ENCODE measurements around the gene RAD9A. TPM values are rescaled to one million over a fixed set of nuclear protein-coding genes. Genes with fewer than 3 reads are reported as not detected.

Gene RAD9A
- total RNA-seq, 1 donor from 2014 or later = 9.4 TPM

- Histone ChIP-seq H3K79me2 (ENCODE audit: insufficient read depth, low read length) (peaks cover 49% of the 10 kb centered on the region), H3K4me1 (ENCODE audit: insufficient read depth, low read length) (peaks cover 30% of the 10 kb centered on the region), H3K36me3 (ENCODE audit: insufficient read depth, low read length) (peaks cover 14% of the 10 kb centered on the region), H3K27ac (ENCODE audit: low read depth, low read length) (no peak overlapping the region), H2AFZ (ENCODE audit: low read depth, low read length) (no peak overlapping the region), H3K9ac (ENCODE audit: low read length) (no peak overlapping the region), H3K4me2 (ENCODE audit: low read length) (no peak overlapping the region), H3K27me3 (ENCODE audit: insufficient read depth, low read length) (no peaks in the 10 kb centered on the region), H3K4me3 (ENCODE audit: insufficient read depth, low read depth, low read length) (no peak overlapping the region), H3K9me3 (ENCODE audit: insufficient read depth, low read depth, low read length) (no peaks in the 10 kb centered on the region), H4K20me1 (ENCODE audit: insufficient read depth, low read length) (peaks cover 72% of the 10 kb centered on the region)
- TF ChIP-seq CTCF (IDR thresholded peaks at IDR 0.05; ENCODE audit: insufficient read depth, low read depth, low read length) (no peak), EZH2 (IDR thresholded peaks at IDR 0.05; ENCODE audit: insufficient read depth, low read length) (no peak)
- DNase-seq (ENCODE audit: low read depth) (no peak), FAIRE-seq (no peak)
- H3K4me3 Mint-ChIP-seq (ENCODE audit: unreplicated experiment) = peak overlapping the region; percentile 76
- no peaks in the 10 kb centered on the region for H3K27me3 Mint-ChIP-seq (ENCODE audit: low read depth, unreplicated experiment)
- peaks cover 30% of the 10 kb centered on the region for H3K36me3 Mint-ChIP-seq (ENCODE audit: low read depth, unreplicated experiment)
- no peak overlapping the region for H3K27ac Mint-ChIP-seq (ENCODE audit: unreplicated experiment)
- H3K9me3 Mint-ChIP-seq (ENCODE audit: unreplicated experiment) = no peaks in the 10 kb centered on the region
- peaks cover 25% of the 10 kb centered on the region for H3K4me1 Mint-ChIP-seq (ENCODE audit: low read depth, unreplicated experiment)
Observed at GRCh38 chr11:67364169-67364568, 27.6 kb upstream of the RAD9A start.

DNA sequence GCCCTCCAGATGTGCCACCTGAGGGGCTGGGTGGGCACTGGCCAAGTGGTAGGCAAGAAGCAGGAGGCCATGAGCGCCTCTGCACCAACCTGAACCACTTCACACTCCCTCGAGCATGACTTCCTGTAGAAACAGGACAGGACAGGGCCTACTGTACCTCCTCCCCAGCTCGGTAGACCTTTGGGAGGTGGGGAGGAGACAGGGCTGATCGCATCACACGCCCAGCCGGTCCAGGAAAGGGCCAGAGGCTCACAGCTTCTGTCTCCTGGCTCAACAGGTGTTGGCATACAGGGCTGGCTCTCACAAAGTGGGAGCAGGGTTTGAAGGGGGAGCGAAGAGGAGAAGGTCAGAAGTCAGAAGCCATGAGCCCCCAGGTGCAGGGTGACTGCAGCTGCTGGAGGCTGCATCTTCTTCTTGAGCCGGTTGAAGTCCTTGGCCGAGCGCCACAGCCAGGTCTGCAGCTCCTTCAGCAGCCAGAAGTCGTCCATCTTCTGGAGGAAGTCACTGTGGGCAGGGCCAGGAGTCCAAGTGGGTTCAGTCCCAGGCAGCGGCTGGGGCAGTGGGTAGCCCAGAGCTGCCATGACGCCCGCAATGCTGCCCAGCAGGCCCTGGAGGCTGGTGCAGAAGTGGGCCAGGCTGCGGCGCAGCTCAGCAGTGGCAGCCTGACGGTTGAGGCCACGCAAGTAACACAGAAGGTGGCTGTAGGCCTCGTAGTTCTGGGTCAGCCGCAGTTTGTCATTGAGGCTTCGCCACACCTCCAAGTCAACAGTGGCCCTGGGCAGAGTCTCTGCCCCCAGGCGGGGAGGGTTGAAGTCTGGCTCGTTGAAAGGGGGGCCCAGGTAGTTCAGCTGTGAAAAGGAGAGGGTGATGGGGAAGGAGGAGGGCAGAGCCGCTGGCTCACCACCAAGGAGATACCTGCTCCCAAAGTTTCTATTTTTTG is 26.7 kb upstream of the RAD9A start:
- H3K4me1 ChIP-seq (ENCODE audit: insufficient read depth, low read length) = peaks cover 39% of the 10 kb centered on the region
- H3K27ac ChIP-seq (ENCODE audit: low read depth, low read length) = no peak overlapping the region
- no peaks in the 10 kb centered on the region for H3K27me3 ChIP-seq (ENCODE audit: insufficient read depth, low read length)
- H3K36me3 Mint-ChIP-seq (ENCODE audit: low read depth, unreplicated experiment) = peaks cover 30% of the 10 kb centered on the region
- peaks cover 14% of the 10 kb centered on the region for H3K36me3 ChIP-seq (ENCODE audit: insufficient read depth, low read length)
- H2AFZ ChIP-seq (ENCODE audit: low read depth, low read length) = no peak overlapping the region
- no peaks in the 10 kb centered on the region for H3K27me3 Mint-ChIP-seq (ENCODE audit: low read depth, unreplicated experiment)
- H3K9ac ChIP-seq (ENCODE audit: low read length) = no peak overlapping the region
- no peaks in the 10 kb centered on the region for H3K9me3 Mint-ChIP-seq (ENCODE audit: unreplicated experiment)
- no peak overlapping the region for H3K27ac Mint-ChIP-seq (ENCODE audit: unreplicated experiment)
- H3K9me3 ChIP-seq (ENCODE audit: insufficient read depth, low read depth, low read length) = no peaks in the 10 kb centered on the region
- FAIRE-seq = no peak
- TF ChIP-seq CTCF (IDR thresholded peaks at IDR 0.05; ENCODE audit: insufficient read depth, low read depth, low read length) (no peak), EZH2 (IDR thresholded peaks at IDR 0.05; ENCODE audit: insufficient read depth, low read length) (no peak)
- H3K4me3 Mint-ChIP-seq (ENCODE audit: unreplicated experiment) = no peak overlapping the region
- no peak overlapping the region for H3K4me3 ChIP-seq (ENCODE audit: insufficient read depth, low read depth, low read length)
- H3K4me1 Mint-ChIP-seq (ENCODE audit: low read depth, unreplicated experiment) = peaks cover 33% of the 10 kb centered on the region
- peaks cover 81% of the 10 kb centered on the region for H4K20me1 ChIP-seq (ENCODE audit: insufficient read depth, low read length)
- DNase-seq (ENCODE audit: low read depth) = no peak
- no peak overlapping the region for H3K4me2 ChIP-seq (ENCODE audit: low read length)
- H3K79me2 ChIP-seq (ENCODE audit: insufficient read depth, low read length) = peaks cover 58% of the 10 kb centered on the region

Data from astrocyte (in vitro differentiated cells and primary cell).